ENCODE data around the gene LNPEP.
A peak's percentile ranks its signal among the peaks of the same experiment; 100 is the strongest.

Gene LNPEP

DNA sequence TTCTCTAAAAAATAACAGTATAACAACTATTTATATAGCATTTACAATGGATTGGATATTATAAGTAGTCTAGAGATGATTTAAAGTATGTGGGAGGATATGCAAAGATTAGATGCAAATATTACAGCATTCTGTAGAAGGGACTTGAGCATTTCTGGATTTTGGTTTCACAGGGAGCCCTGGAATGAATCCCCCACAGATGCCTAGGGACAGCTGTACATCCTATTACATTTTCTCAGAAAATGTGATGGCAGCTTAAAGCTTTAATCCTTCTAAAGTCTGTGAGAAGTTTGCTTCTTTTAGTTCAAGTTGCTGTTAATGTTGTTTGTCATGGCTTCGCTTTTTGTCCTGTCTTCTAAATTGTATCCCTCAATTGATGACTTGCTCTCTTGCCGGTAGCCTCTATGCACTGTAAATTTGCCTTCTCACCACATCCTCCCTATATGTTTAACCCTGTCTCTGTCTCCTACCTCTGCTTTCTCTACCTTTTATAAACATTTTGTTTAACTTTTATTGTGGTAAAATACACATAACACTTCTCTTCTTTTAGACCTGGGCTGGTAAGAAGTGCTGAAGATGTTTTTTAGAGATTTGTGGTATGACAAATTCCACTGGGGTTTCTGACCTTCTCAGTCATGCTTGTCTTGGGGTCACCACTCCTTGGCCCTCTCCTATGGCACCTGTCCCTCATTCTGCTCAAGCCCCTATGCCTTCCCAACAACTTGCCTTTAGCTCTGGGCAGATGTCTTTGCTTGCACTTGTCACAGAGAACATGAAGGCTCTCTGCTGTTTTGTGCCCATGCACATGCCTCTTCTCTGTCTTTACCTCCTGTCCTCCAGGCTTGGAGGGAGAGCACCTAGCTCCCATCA is 37.9 kb downstream of the LNPEP start:
- Histone ChIP-seq H3K4me1 (ENCODE audit: control extremely low read depth in 1 of 4, control insufficient read depth in 4 of 4, insufficient read depth in 4 of 4, low read length in 3 of 4) (peaks cover 3 to 21% (median 6%) of the 10 kb centered on the region in 4 experiments), H3K4me3 (ENCODE audit: control insufficient read depth in 1 of 7, extremely low read depth in 1 of 7, insufficient read depth in 4 of 7, low read depth in 2 of 7, low read length in 6 of 7) (no peak overlapping the region), H3K36me3 (ENCODE audit: control insufficient read depth in 4 of 4, insufficient read depth in 4 of 4, low read length in 3 of 4) (peaks cover 0 to 11% (median under 1%) of the 10 kb centered on the region in 4 experiments), H3K27ac (ENCODE audit: insufficient read depth in 1 of 2, low read depth in 1 of 2, low read length in 2 of 2, poor library complexity in 1 of 2, severe bottlenecking in 2 of 2) (no peak overlapping the region), H3K9me3 (ENCODE audit: control extremely low read depth in 1 of 5, control insufficient read depth in 4 of 5, insufficient read depth in 2 of 5, low read depth in 1 of 5, low read length in 4 of 5) (peaks cover 0 to 5% (median 0%) of the 10 kb centered on the region in 5 experiments), H3K27me3 (replicated peaks in 2 of 5; ENCODE audit: control insufficient read depth in 4 of 5, insufficient read depth in 5 of 5, low read length in 4 of 5) (no peaks in the 10 kb centered on the region)
- CTCF ChIA-PET, result interaction anchor here (1.3 to 4.7 kb wide), 3 partner anchors 12 to 32 kb away, joined by 4 to 19 read pairs (median 5); no protein-coding TSS in a partner anchor
- POLR2A ChIA-PET, result no interaction called here
- DNase-seq, result peak in 1 of 3 donors; percentile 19
- WGBS (ENCODE audit: insufficient coverage), result 42% methylated on average over 2 of the region's 2 CpGs

DNA sequence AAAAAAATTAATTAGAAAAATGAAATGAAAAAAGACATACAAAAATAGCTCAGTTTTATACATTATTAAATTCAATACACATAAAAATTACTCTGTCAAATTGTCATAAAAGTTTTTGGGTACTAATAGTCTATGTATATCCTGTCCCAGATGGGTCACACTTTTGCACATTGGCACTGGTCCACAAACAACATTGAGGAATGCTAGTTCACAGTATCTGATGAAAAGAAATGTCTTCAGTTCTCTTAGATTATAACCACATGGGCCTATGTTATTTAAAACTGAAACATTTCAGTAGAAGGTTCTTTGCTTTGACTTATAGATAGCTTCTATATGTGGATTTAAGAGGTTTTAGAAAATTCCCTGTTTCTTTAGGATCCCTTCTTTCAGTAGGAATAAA is 39.8 kb downstream of the LNPEP start:
- peaks cover 0 to 5% (median 0%) of the 10 kb centered on the region in 5 experiments for H3K9me3 ChIP-seq (ENCODE audit: control extremely low read depth in 1 of 5, control insufficient read depth in 4 of 5, insufficient read depth in 2 of 5, low read depth in 1 of 5, low read length in 4 of 5)
- H3K27ac ChIP-seq (ENCODE audit: insufficient read depth in 1 of 2, low read depth in 1 of 2, low read length in 2 of 2, poor library complexity in 1 of 2, severe bottlenecking in 2 of 2), result no peak overlapping the region
- ChIA-PET POLR2A (no interaction called here), CTCF (interaction anchor here (0.6 to 4.7 kb wide), 4 partner anchors 9 to 26 kb away, joined by 3 to 19 read pairs (median 4); no protein-coding TSS in a partner anchor)
- DNase-seq, result no peak
- no peak overlapping the region for H3K4me3 ChIP-seq (ENCODE audit: control insufficient read depth in 1 of 7, extremely low read depth in 1 of 7, insufficient read depth in 4 of 7, low read depth in 2 of 7, low read length in 6 of 7)
- no peaks in the 10 kb centered on the region for H3K27me3 ChIP-seq (replicated peaks in 2 of 5; ENCODE audit: control insufficient read depth in 4 of 5, insufficient read depth in 5 of 5, low read length in 4 of 5)
- H3K36me3 ChIP-seq (ENCODE audit: control insufficient read depth in 4 of 4, insufficient read depth in 4 of 4, low read length in 3 of 4), result peaks cover 2 to 28% (median 11%) of the 10 kb centered on the region in 4 experiments
- H3K4me1 ChIP-seq (ENCODE audit: control extremely low read depth in 1 of 4, control insufficient read depth in 4 of 4, insufficient read depth in 4 of 4, low read length in 3 of 4), result peaks cover 3 to 21% (median 6%) of the 10 kb centered on the region in 4 experiments

DNA sequence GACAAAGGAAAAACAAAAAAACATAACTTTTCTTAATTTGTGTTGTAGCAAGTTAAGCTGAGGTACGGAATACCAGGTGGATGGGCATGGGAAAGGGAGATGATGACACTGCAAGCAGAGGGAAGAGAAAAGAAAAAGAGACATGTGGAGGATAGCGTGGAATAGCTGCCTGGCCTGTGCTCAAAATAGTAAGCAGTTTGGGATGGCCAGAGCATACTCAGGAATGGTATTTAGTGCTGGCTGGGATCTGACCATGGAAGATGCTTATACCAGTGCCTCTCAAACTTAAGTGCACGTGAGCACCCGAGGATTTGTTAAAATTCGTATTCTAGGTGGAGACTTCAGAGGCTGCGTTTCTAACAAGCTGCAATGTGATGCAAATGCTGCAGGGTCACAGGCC is 41.3 kb downstream of the LNPEP start:
- Histone ChIP-seq H3K36me3 (ENCODE audit: control insufficient read depth in 4 of 4, insufficient read depth in 4 of 4, low read length in 3 of 4) (peaks cover 5 to 38% (median 13%) of the 10 kb centered on the region in 4 experiments), H3K27ac (ENCODE audit: insufficient read depth in 1 of 2, low read depth in 1 of 2, low read length in 2 of 2, poor library complexity in 1 of 2, severe bottlenecking in 2 of 2) (no peak overlapping the region), H3K27me3 (replicated peaks in 2 of 5; ENCODE audit: control insufficient read depth in 4 of 5, insufficient read depth in 5 of 5, low read length in 4 of 5) (no peaks in the 10 kb centered on the region), H3K4me3 (ENCODE audit: control insufficient read depth in 1 of 7, extremely low read depth in 1 of 7, insufficient read depth in 4 of 7, low read depth in 2 of 7, low read length in 6 of 7) (no peak overlapping the region), H3K4me1 (ENCODE audit: control extremely low read depth in 1 of 4, control insufficient read depth in 4 of 4, insufficient read depth in 4 of 4, low read length in 3 of 4) (peaks cover 3 to 18% (median 6%) of the 10 kb centered on the region in 4 experiments), H3K9me3 (ENCODE audit: control extremely low read depth in 1 of 5, control insufficient read depth in 4 of 5, insufficient read depth in 2 of 5, low read depth in 1 of 5, low read length in 4 of 5) (peaks cover 0 to 2% (median 0%) of the 10 kb centered on the region in 5 experiments)
- DNase-seq, result no peak
- POLR2A ChIA-PET, result no interaction called here
- WGBS (ENCODE audit: insufficient coverage), result 96% methylated on average over 5 of the region's 6 CpGs
- CTCF ChIA-PET, result interaction anchor here (0.7 to 4.7 kb wide), 4 partner anchors 11 to 20 kb away, joined by 3 to 19 read pairs (median 4); no protein-coding TSS in a partner anchor

DNA sequence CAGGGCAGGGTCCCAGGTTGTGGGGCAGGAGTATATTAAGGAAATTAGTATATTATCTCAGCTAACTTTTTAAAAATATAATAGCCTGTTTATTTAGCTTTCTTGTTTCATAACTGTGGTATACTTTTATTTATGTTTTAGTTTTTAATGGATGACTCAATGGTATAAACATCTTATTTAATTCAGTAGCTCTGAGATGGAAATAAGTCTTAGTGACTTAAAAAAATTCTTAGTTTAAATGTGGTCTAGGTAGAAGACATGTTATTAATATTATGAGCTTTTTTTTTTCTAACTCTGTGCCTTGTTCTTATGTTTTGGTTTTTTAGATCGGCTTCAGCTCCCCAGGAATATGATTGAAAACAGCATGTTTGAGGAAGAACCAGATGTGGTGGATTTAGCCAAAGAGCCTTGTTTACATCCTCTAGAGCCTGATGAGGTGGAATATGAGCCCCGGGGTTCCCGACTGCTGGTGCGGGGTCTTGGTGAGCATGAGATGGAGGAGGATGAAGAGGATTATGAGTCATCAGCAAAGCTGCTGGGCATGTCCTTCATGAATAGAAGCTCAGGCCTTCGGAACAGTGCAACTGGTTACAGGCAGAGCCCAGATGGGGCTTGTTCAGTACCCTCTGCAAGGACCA is 43.1 kb downstream of the LNPEP start:
- 97% methylated on average over 5 of the region's 5 CpGs for WGBS (ENCODE audit: insufficient coverage)
- H3K27ac ChIP-seq (ENCODE audit: insufficient read depth in 1 of 2, low read depth in 1 of 2, low read length in 2 of 2, poor library complexity in 1 of 2, severe bottlenecking in 2 of 2), result no peak overlapping the region
- H3K4me1 ChIP-seq (ENCODE audit: control extremely low read depth in 1 of 4, control insufficient read depth in 4 of 4, insufficient read depth in 4 of 4, low read length in 3 of 4), result peaks cover 0 to 6% (median 1%) of the 10 kb centered on the region in 4 experiments
- CTCF ChIA-PET, result interaction anchor here (0.9 to 1.5 kb wide), 4 partner anchors 11 to 184 kb away, joined by 3 read pairs; no protein-coding TSS in a partner anchor
- no peaks in the 10 kb centered on the region for H3K27me3 ChIP-seq (replicated peaks in 2 of 5; ENCODE audit: control insufficient read depth in 4 of 5, insufficient read depth in 5 of 5, low read length in 4 of 5)
- no peaks in the 10 kb centered on the region for H3K9me3 ChIP-seq (ENCODE audit: control extremely low read depth in 1 of 5, control insufficient read depth in 4 of 5, insufficient read depth in 2 of 5, low read depth in 1 of 5, low read length in 4 of 5)
- H3K4me3 ChIP-seq (ENCODE audit: control insufficient read depth in 1 of 7, extremely low read depth in 1 of 7, insufficient read depth in 4 of 7, low read depth in 2 of 7, low read length in 6 of 7), result no peak overlapping the region
- no peak for DNase-seq
- POLR2A ChIA-PET, result no interaction called here
- H3K36me3 ChIP-seq (ENCODE audit: control insufficient read depth in 4 of 4, insufficient read depth in 4 of 4, low read length in 3 of 4), result peaks cover 5 to 35% (median 13%) of the 10 kb centered on the region in 4 experiments

DNA sequence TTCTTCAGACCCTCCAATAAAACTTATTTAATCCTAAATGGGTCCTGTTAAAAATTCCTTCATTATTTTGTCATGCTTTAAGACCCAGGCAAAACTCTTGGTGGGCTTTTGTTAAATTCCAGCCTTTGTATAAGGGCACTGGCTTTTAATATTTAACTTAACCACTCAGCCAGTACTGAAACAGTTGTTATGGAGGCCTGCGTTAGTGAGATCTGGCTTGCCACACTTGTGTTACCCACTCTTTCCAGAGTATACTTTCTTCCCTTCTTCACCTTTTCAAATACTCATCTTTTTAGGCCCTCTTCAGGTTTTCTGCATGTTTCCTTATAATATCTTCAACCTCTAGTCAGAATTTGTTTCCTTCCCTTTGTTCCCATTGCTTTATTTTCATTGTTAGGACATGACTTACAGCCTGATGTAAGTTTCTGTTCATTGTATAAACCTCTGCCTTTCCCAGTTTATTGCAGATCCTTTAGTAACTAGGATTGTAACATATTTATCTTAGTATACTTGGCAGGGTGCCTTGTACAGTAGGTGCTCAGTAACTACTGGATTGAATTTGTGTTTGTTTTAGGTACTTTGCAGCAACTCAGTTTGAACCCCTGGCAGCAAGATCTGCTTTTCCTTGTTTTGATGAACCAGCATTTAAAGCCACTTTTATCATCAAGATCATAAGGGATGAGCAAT is 48.8 kb downstream of the LNPEP start:
- 33% methylated on average over 1 of the region's 1 CpG for WGBS (ENCODE audit: insufficient coverage)
- H3K27ac ChIP-seq (ENCODE audit: insufficient read depth in 1 of 2, low read depth in 1 of 2, low read length in 2 of 2, poor library complexity in 1 of 2, severe bottlenecking in 2 of 2), result no peak overlapping the region
- CTCF ChIA-PET, result no interaction called here

DNA sequence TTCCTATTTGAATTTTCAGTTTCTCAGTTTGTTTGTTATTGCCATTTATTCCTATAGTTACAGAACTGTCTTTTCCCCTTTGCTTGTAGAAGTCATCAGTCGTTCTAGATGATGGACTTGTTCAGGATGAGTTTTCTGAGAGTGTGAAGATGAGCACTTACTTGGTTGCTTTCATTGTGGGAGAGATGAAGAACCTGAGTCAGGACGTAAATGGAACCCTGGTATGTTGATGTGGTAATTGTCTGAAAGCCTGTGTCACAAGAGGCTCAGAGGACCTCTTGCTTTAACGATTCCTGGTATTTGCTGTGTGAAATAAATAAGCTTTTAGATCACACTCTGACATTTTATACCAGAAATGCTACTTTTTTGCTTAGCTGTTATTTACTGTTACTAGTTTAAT is 50.6 kb downstream of the LNPEP start:
- CTCF ChIA-PET, result interaction anchor here (0.8 to 1.6 kb wide), 6 partner anchors 8 to 156 kb away, joined by 3 to 8 read pairs (median 3); partner anchors contain the start of gene LIX1
- Histone ChIP-seq H3K36me3 (ENCODE audit: control insufficient read depth in 4 of 4, insufficient read depth in 4 of 4, low read length in 3 of 4) (peaks cover 15 to 45% (median 29%) of the 10 kb centered on the region in 4 experiments), H3K4me1 (ENCODE audit: control extremely low read depth in 1 of 4, control insufficient read depth in 4 of 4, insufficient read depth in 4 of 4, low read length in 3 of 4) (no peaks in the 10 kb centered on the region), H3K4me3 (ENCODE audit: control insufficient read depth in 1 of 7, extremely low read depth in 1 of 7, insufficient read depth in 4 of 7, low read depth in 2 of 7, low read length in 6 of 7) (no peak overlapping the region), H3K27ac (ENCODE audit: insufficient read depth in 1 of 2, low read depth in 1 of 2, low read length in 2 of 2, poor library complexity in 1 of 2, severe bottlenecking in 2 of 2) (no peak overlapping the region), H3K27me3 (replicated peaks in 2 of 5; ENCODE audit: control insufficient read depth in 4 of 5, insufficient read depth in 5 of 5, low read length in 4 of 5) (no peaks in the 10 kb centered on the region), H3K9me3 (ENCODE audit: control extremely low read depth in 1 of 5, control insufficient read depth in 4 of 5, insufficient read depth in 2 of 5, low read depth in 1 of 5, low read length in 4 of 5) (peaks cover 0 to 7% (median 0%) of the 10 kb centered on the region in 5 experiments)
- POLR2A ChIA-PET, result interaction anchor here (0.6 kb wide), 1 partner anchor 25 kb away, joined by 3 read pairs; no protein-coding TSS in a partner anchor
- DNase-seq, result no peak
- no CpG with 5 or more reads among the region's 3 CpGs for WGBS (ENCODE audit: insufficient coverage)

More for the DNA sequence above, 48.8 kb downstream of the LNPEP start:
- Histone ChIP-seq H3K9me3 (ENCODE audit: control extremely low read depth in 1 of 5, control insufficient read depth in 4 of 5, insufficient read depth in 2 of 5, low read depth in 1 of 5, low read length in 4 of 5) (no peaks in the 10 kb centered on the region), H3K4me1 (ENCODE audit: control extremely low read depth in 1 of 4, control insufficient read depth in 4 of 4, insufficient read depth in 4 of 4, low read length in 3 of 4) (no peaks in the 10 kb centered on the region), H3K27me3 (replicated peaks in 2 of 5; ENCODE audit: control insufficient read depth in 4 of 5, insufficient read depth in 5 of 5, low read length in 4 of 5) (no peaks in the 10 kb centered on the region), H3K4me3 (ENCODE audit: control insufficient read depth in 1 of 7, extremely low read depth in 1 of 7, insufficient read depth in 4 of 7, low read depth in 2 of 7, low read length in 6 of 7) (no peak overlapping the region), H3K36me3 (ENCODE audit: control insufficient read depth in 4 of 4, insufficient read depth in 4 of 4, low read length in 3 of 4) (peaks cover 10 to 39% (median 25%) of the 10 kb centered on the region in 4 experiments)
- POLR2A ChIA-PET, result no interaction called here
- DNase-seq, result no peak
